Neutrophil (primary cell): ENCODE data around the gene OLIG2.

Source experiments
- H3K27ac ChIP-seq: fragments of 200-600 bp; sonication (generic); 2 replicates; pipeline ENCODE4 v1.5.1; 2016; ENCODE audit warnings: mild to moderate bottlenecking, moderate library complexity
- H3K27me3 ChIP-seq: fragments of 200-600 bp; sonication (generic); 2 replicates; pipeline ENCODE4 v1.6.0; 2016; ENCODE audit warnings: mild to moderate bottlenecking
- H3K36me3 ChIP-seq: fragments of 200-600 bp; sonication (generic); 2 replicates; pipeline ENCODE4 v1.5.1; 2017
- H3K4me1 ChIP-seq, 2 experiments: fragments of 200-600 bp in 1 of 2; sonication (generic) in 1 of 2; 1 replicate in 1 of 2; 2 replicates in 1 of 2; pipeline versions ENCODE4 v1.5.1 to v1.6.1; 2013 to 2016; ENCODE audit warnings: low read depth in 1 of 2, low read length in 1 of 2, mild to moderate bottlenecking in 1 of 2, moderate library complexity in 1 of 2; ENCODE audit not compliant: control insufficient read depth in 1 of 2, insufficient read depth in 1 of 2
- H3K4me3 ChIP-seq, 2 experiments: fragments of 200-600 bp in 1 of 2; sonication (generic) in 1 of 2; 1 replicate in 1 of 2; 2 replicates in 1 of 2; pipeline ENCODE4 v1.5.1; 2013 to 2016; ENCODE audit warnings: low read depth in 1 of 2, low read length in 1 of 2, mild to moderate bottlenecking in 1 of 2, moderate library complexity in 1 of 2
- H3K9me3 ChIP-seq: fragments of 200-600 bp; sonication (generic); 2 replicates; pipeline ENCODE4 v1.5.1; 2016
- TF ChIP-seq, protein P1 (sequence below): fragments of 200-600 bp; sonication (generic); IDR thresholded peaks from 2 replicates; pipeline ENCODE4 v1.5.1; 2016; ENCODE audit warnings: antibody characterized with exemption

The OLIG2 gene

GRCh38 chr21:33041981-33042380 lies 16.2 kb downstream of the OLIG2 start:
- peaks cover 9 to 11% of the 10 kb centered on the region in 2 experiments for H3K4me1 ChIP-seq
- TF ChIP-seq, protein P1, sequence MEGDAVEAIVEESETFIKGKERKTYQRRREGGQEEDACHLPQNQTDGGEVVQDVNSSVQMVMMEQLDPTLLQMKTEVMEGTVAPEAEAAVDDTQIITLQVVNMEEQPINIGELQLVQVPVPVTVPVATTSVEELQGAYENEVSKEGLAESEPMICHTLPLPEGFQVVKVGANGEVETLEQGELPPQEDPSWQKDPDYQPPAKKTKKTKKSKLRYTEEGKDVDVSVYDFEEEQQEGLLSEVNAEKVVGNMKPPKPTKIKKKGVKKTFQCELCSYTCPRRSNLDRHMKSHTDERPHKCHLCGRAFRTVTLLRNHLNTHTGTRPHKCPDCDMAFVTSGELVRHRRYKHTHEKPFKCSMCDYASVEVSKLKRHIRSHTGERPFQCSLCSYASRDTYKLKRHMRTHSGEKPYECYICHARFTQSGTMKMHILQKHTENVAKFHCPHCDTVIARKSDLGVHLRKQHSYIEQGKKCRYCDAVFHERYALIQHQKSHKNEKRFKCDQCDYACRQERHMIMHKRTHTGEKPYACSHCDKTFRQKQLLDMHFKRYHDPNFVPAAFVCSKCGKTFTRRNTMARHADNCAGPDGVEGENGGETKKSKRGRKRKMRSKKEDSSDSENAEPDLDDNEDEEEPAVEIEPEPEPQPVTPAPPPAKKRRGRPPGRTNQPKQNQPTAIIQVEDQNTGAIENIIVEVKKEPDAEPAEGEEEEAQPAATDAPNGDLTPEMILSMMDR: no peak
- no peaks in the 10 kb centered on the region for H3K27me3 ChIP-seq
- no peaks in the 10 kb centered on the region for H3K36me3 ChIP-seq
- H3K4me3 ChIP-seq: no peak overlapping the region
- H3K27ac ChIP-seq: no peak overlapping the region
- H3K9me3 ChIP-seq: no peaks in the 10 kb centered on the region

DNA sequence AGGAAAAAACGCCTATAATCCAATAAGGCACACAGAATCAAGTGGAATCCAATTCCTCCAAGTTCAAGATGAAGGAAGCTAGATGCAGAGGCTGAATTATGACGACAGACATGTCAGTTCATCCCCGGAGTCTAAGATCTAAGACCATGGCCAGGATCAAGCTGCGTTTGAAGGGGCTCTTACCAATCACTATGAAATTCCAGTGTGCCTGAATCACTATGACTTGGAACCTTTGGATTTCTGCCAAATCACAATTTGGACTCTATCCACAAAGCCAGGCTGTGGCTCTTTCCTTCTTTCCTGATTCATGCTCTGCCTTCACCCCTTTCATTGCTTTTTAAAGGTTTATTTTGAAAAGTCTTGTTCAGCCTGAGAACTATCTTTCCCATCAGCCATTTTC lies 17.1 kb downstream of the OLIG2 start:
- Histone ChIP-seq H3K27ac (no peak overlapping the region), H3K36me3 (no peaks in the 10 kb centered on the region), H3K4me1 (peaks cover 1 to 3% of the 10 kb centered on the region in 2 experiments), H3K27me3 (no peaks in the 10 kb centered on the region), H3K4me3 (no peak overlapping the region), H3K9me3 (no peaks in the 10 kb centered on the region)
- TF ChIP-seq, protein P1: no peak

GRCh38 chr21:33046455-33046854 lies 20.7 kb downstream of the OLIG2 start:
- Histone ChIP-seq H3K4me3 (no peak overlapping the region), H3K4me1 (no peaks in the 10 kb centered on the region), H3K9me3 (no peaks in the 10 kb centered on the region), H3K36me3 (no peaks in the 10 kb centered on the region), H3K27me3 (no peaks in the 10 kb centered on the region), H3K27ac (no peak overlapping the region)
- TF ChIP-seq, protein P1: no peak

- no peak overlapping the region for H3K27ac ChIP-seq
- TF ChIP-seq, protein P1: no peak
- no peaks in the 10 kb centered on the region for H3K27me3 ChIP-seq
- no peak overlapping the region for H3K4me3 ChIP-seq
- H3K9me3 ChIP-seq: no peaks in the 10 kb centered on the region
- no peaks in the 10 kb centered on the region for H3K36me3 ChIP-seq
- H3K4me1 ChIP-seq: no peaks in the 10 kb centered on the region
These were observed 21.5 kb downstream of the OLIG2 start for GRCh38 chr21:33047231-33047630.

DNA sequence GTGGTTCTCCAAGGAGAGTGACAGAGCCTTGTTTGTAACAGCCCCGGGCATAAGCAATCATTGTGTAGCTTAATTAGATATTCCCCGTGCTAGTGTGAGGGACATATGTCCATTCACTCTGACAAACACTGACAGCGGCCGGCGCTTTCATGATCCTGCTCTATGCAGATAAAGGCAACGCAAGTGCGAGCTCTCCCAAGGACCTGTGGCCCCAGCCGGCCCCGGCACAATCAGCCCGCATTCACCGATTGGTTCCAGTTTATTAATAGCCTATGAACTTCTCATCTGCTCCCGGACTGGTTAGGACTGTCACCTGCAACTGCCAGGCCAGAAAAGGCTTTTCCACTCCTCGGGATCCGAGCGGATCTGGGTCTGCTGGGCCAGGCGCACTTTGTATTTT lies 26.2 kb downstream of the OLIG2 start:
- Histone ChIP-seq H3K9me3 (no peaks in the 10 kb centered on the region), H3K4me3 (no peak overlapping the region), H3K27ac (no peak overlapping the region), H3K27me3 (no peaks in the 10 kb centered on the region), H3K4me1 (peaks cover 18 to 22% of the 10 kb centered on the region in 2 experiments), H3K36me3 (no peaks in the 10 kb centered on the region)
- TF ChIP-seq, protein P1: no peak

GRCh38 chr21:33053951-33054350 lies 28.2 kb downstream of the OLIG2 start:
- TF ChIP-seq, protein P1: no peak
- no peaks in the 10 kb centered on the region for H3K9me3 ChIP-seq
- no peaks in the 10 kb centered on the region for H3K27me3 ChIP-seq

More at GRCh38 chr21:33053951-33054350, 28.2 kb downstream of the OLIG2 start:
- no peak overlapping the region for H3K27ac ChIP-seq
- H3K4me1 ChIP-seq: peaks cover 39 to 43% of the 10 kb centered on the region in 2 experiments
- no peaks in the 10 kb centered on the region for H3K36me3 ChIP-seq
- no peak overlapping the region for H3K4me3 ChIP-seq
